Skeletal muscle tissue (tissue), 4 donors: ENCODE data around the gene TRIM24. TPM values are rescaled to one million over a fixed set of nuclear protein-coding genes. Genes with fewer than 3 reads are reported as not detected.
A peak's percentile ranks its signal among the peaks of the same experiment; 100 is the strongest.
"Not testable (repeated sequence)": the region's sequence is repeated elsewhere in the genome, so short reads cannot be mapped to it uniquely, and the experiment has no call there.

Experiments used
- H3K27ac ChIP-seq: one replicate; pipeline ENCODE4 v1.7.0; 2013; ENCODE audit warnings: mild to moderate bottlenecking, low read depth, low read length, inconsistent platforms
- H3K27me3 ChIP-seq, 3 donors: one replicate each; pipeline ENCODE4 v1.7.0; 2013; ENCODE audit warnings: low read length in 3 of 3; ENCODE audit not compliant: control insufficient read depth in 3 of 3, insufficient read depth in 3 of 3
- H3K36me3 ChIP-seq, 3 donors: one replicate each; pipeline ENCODE4 v1.7.0; 2013; ENCODE audit warnings: low read length in 3 of 3; ENCODE audit not compliant: control insufficient read depth in 3 of 3, insufficient read depth in 3 of 3
- H3K4me1 ChIP-seq, 3 donors: one replicate each; pipeline ENCODE4 v1.7.0; 2013; ENCODE audit warnings: low read length in 3 of 3, mild to moderate bottlenecking in 3 of 3; ENCODE audit not compliant: control insufficient read depth in 3 of 3, insufficient read depth in 3 of 3
- H3K4me3 ChIP-seq, 3 donors: one replicate each; pipeline ENCODE4 v1.7.0; 2013; ENCODE audit warnings: low read length in 3 of 3
- H3K9ac ChIP-seq, 3 donors: one replicate each; pipeline ENCODE4 v1.7.0; 2013; ENCODE audit warnings: low read length in 3 of 3, mild to moderate bottlenecking in 3 of 3, moderate library complexity in 2 of 3, low read depth in 1 of 3
- H3K9me3 ChIP-seq, 3 donors: one replicate each; pipeline ENCODE4 v1.7.0; 2013; ENCODE audit warnings: low read length in 3 of 3; ENCODE audit not compliant: control insufficient read depth in 3 of 3
- total RNA-seq: library from RNA; depleted of rRNA; stranded (reverse); fragments of >200 nt; gene quantifications from one replicate; pipeline ENCODE4 v1.2.3, GENCODE V29; 2014
- donor health status: Osteomylitis.

The TRIM24 gene
- total RNA-seq, 1 donor from 2014 or later: 6.8 TPM

DNA sequence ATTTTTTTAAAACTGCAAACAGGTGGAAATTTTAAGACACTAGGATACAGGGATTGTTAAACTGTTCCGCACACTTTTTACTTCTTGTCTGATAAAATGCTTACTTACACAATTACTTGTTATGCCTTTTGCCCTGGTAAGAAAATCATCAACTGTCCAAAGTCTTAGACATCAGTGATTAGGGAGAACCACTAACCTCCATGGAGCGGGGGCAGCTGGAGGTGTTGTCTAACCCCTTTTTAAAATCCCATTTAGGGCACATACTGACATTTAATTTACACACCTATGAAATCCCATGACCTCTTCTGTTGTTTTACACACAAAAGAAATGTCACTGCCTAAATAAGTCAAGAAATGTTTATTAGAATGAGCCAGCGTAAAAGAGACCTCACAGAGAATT is 65.7 kb downstream of the TRIM24 start:
- H3K4me1 ChIP-seq: no peaks in the 10 kb centered on the region
- H3K27me3 ChIP-seq: no peaks in the 10 kb centered on the region
- no peak overlapping the region for H3K4me3 ChIP-seq
- peaks cover 4 to 6% (median 6%) of the 10 kb centered on the region in 3 donors for H3K9me3 ChIP-seq
- no peak overlapping the region for H3K9ac ChIP-seq
- H3K36me3 ChIP-seq: peaks cover 0 to 27% (median 5%) of the 10 kb centered on the region in 3 donors
- no peak overlapping the region for H3K27ac ChIP-seq

DNA sequence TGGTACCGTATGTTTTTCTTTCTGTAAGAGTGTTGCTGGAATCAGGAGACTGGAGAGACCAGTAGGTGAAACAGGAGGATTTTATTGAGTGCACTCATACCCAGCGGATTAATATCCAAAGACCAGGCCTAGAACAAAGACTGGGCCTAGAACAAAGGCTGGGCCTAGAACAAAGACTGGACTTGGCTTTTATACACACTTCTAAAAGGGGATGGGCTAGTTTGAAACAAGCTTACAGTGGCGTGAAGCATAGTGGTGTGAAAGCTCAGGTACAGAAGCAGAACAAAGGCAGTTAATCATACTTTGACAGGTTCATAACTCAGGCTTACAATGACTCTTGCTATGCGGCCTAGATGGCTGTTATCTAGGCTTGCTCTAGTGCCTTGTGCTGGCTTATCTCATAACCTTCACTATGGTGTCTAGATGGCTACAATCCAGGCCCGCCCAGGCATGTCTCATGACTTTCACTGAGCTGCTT is 67.7 kb downstream of the TRIM24 start:
- no peak overlapping the region for H3K9ac ChIP-seq
- H3K36me3 ChIP-seq: peaks cover 0 to 30% (median 6%) of the 10 kb centered on the region in 3 donors
- peak overlapping the region in 1 of 3 donors; percentile 9 for H3K4me3 ChIP-seq
- no peak overlapping the region for H3K27ac ChIP-seq
- H3K4me1 ChIP-seq: no peaks in the 10 kb centered on the region
- H3K27me3 ChIP-seq: no peaks in the 10 kb centered on the region
- H3K9me3 ChIP-seq: peaks cover 4 to 6% (median 6%) of the 10 kb centered on the region in 3 donors

DNA sequence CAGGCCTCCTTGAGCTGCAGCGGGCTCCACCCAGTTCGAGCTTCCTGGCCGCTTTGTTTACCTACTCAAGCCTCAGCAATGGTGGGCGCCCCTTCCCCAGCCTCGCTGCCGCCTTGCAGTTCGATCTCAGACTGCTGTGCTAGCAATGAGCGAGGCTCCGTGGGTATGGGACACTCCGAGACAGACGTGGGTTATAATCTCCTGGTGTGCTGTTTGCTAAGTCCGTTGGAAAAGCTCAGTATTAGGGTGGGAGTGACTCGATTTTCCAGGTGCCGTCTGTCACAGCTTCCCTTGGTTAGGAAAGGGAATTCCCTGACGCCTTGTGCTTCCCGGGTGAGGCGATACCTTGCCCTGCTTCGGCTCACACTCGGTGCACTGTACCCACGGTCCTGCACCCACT is 76.8 kb downstream of the TRIM24 start:
- peaks cover 5 to 18% (median 8%) of the 10 kb centered on the region in 3 donors for H3K36me3 ChIP-seq
- H3K27me3 ChIP-seq, H3K9ac ChIP-seq, H3K4me3 ChIP-seq, H3K9me3 ChIP-seq, H3K4me1 ChIP-seq, H3K27ac ChIP-seq: not testable (repeated sequence)

DNA sequence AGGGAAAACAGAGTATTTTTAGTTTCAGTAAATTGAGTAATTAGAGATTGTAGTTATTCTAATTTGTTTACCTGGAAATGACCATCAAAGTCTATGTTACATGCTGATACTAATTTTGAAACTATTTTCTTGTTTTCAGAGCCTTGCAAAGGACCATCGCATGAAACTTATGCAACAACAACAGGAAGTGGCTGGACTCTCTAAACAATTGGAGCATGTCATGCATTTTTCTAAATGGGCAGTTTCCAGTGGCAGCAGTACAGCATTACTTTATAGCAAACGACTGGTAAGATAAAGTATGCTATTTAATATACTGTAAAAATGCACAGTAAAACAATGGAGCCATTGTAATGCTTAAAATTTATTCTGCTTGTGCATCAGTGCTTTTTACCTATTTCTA is 78.5 kb downstream of the TRIM24 start:
- Histone ChIP-seq H3K9ac (no peak overlapping the region), H3K4me3 (no peak overlapping the region), H3K27me3 (no peaks in the 10 kb centered on the region), H3K4me1 (no peaks in the 10 kb centered on the region), H3K36me3 (peaks cover 5 to 23% (median 11%) of the 10 kb centered on the region in 3 donors), H3K9me3 (no peaks in the 10 kb centered on the region), H3K27ac (no peak overlapping the region)

DNA sequence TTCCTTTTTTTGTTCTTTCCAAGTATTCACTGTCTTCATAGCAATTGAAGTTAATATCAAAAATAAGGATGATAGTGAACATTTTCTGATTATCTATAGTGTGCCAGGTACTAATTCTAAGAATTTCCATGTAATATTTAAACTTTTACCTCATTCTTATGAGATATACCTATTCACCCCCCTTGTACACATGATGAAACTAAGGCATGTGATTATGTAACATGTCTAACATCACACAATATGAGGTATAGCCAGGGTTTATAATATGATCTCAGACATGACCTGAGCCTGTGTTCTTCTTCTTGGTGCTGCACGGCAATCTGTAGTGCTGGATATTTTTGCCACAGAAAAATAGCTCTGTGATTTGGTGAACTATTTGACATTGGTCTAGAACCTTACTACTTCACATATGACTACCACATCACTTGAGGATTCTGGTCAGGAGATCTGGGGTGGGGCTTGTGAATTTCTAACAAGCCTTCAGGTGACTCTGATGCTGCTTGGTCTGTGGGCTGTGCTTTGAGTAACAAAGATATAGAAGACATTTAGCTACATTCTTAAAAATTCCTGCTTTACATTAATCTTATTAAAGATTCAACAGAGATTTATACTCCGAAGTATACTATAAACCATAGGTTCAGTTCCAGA is 79.1 kb downstream of the TRIM24 start:
- no peaks in the 10 kb centered on the region for H3K27me3 ChIP-seq
- H3K4me3 ChIP-seq: no peak overlapping the region
- H3K9ac ChIP-seq: no peak overlapping the region
- no peaks in the 10 kb centered on the region for H3K4me1 ChIP-seq
- H3K9me3 ChIP-seq: no peaks in the 10 kb centered on the region
- H3K36me3 ChIP-seq: peaks cover 5 to 27% (median 11%) of the 10 kb centered on the region in 3 donors
- H3K27ac ChIP-seq: no peak overlapping the region

DNA sequence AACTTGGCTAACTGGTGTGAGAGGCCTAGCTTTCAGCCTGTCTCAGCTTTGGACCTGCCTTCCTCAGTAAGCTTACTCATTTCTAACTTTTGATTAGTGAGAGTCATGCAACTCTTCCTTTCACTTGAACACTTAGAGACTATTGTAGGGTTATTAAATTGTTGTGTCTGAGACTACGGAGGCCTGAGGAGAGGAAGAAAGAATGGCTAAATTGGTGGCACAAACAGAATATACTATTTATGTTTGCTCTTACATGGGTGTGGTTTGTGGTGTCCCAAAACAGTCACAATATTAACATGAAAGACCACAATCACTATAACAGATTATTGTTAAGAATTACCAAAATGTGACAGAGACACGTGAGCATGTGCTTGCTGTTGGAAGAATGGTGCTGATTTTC is 82.1 kb downstream of the TRIM24 start:
- Histone ChIP-seq H3K27me3 (no peaks in the 10 kb centered on the region), H3K4me1 (no peaks in the 10 kb centered on the region), H3K9me3 (no peaks in the 10 kb centered on the region), H3K36me3 (peaks cover 5 to 27% (median 11%) of the 10 kb centered on the region in 3 donors), H3K27ac (no peak overlapping the region), H3K9ac (no peak overlapping the region), H3K4me3 (no peak overlapping the region)

DNA sequence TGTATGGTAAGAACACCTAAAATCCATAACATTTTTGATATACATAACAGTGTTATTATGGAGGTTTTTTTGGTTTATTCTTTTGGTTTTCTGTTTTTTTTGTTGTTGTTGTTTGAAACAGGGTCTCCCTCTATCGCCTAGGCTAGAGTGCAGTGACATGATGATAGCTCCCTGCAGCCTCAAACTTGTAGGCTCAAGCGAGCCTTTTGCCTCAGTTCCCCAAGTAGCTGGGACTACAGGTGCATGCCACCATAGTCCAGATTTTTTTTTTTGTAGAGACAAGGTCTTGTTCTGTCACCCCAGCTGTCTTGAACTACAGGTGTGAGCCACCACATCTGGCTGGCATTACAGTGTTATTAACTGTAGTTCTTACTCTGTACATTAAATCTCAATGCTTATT is 83.7 kb downstream of the TRIM24 start:
- Histone ChIP-seq H3K27ac (no peak overlapping the region), H3K27me3 (no peaks in the 10 kb centered on the region), H3K4me1 (no peaks in the 10 kb centered on the region), H3K36me3 (peaks cover 5 to 27% (median 11%) of the 10 kb centered on the region in 3 donors), H3K9ac (no peak overlapping the region), H3K9me3 (no peaks in the 10 kb centered on the region), H3K4me3 (no peak overlapping the region)

DNA sequence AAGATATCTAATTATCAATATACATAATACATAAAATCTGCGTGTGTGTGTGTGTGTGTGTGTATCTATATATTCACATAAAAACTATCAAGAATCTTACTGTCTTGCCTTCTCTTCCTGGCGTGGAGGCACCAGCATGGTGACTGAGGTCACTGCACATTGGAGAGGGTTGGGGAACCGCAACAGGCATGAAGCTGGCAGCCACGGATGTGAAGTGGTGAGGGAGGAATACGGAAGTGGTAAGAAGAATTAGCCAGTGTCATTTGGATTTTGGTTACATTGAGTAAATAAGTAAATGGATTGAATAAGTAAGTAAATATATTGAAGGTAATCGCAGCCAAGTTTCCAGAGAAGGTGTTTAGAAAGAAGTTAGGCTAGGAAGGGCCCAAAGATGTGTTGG is 85.1 kb downstream of the TRIM24 start:
- Histone ChIP-seq H3K27me3 (no peaks in the 10 kb centered on the region), H3K27ac (no peak overlapping the region), H3K4me1 (no peaks in the 10 kb centered on the region), H3K9me3 (no peaks in the 10 kb centered on the region), H3K4me3 (no peak overlapping the region), H3K36me3 (peaks cover 2 to 18% (median 7%) of the 10 kb centered on the region in 3 donors), H3K9ac (no peak overlapping the region)

DNA sequence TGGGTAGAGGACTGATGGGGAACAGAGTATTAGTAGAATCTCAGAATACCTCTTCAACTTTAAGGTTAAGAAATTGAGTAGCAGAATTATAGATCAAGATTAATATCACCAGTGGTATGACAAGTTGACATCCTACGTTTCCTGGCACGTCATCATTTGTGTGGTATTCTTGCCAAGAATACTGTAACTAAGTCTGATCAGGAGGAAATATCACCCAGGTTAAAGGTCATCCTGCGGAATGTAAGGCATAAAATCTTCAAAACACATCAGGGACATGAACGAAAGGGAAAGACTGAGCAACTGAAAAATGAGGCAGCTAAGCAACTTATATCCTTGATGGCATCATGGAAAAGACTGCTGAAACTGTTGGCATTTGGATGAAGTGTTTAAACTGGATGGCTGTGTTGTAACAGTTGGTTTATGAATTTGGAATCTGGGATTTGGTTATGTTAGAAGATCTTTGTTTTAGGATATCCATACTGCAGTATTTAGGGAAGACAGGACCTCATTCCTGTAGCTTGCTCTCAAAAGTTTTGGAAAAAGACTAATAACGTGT is 86.1 kb downstream of the TRIM24 start:
- Histone ChIP-seq H3K9me3 (no peaks in the 10 kb centered on the region), H3K4me3 (no peak overlapping the region), H3K36me3 (peaks cover 4 to 16% (median 12%) of the 10 kb centered on the region in 3 donors), H3K4me1 (no peaks in the 10 kb centered on the region), H3K27ac (no peak overlapping the region), H3K9ac (no peak overlapping the region), H3K27me3 (no peaks in the 10 kb centered on the region)

DNA sequence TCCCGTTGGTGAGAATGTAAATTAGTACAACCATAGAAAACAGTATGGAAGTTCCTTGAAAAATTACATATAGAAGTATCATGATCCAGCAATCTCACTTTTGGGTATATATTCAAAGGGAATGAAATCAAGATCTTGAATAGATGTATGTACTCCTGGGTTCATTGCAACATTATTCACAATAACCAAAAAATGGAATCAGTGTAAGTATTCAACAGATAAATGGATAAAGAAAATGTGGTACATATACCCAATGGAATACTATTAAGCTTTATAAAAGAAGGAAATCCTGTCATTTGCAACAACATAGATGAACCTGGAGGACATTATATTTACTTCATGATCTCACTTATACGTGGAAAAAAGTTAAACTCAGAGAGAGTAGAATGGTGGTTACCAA is 86.8 kb downstream of the TRIM24 start:
- Histone ChIP-seq H3K9me3 (no peaks in the 10 kb centered on the region), H3K4me3 (no peak overlapping the region), H3K9ac (no peak overlapping the region), H3K36me3 (peaks cover 6 to 20% (median 13%) of the 10 kb centered on the region in 3 donors), H3K4me1 (no peaks in the 10 kb centered on the region), H3K27me3 (no peaks in the 10 kb centered on the region), H3K27ac (no peak overlapping the region)
